Left ventricle myocardium inferior (tissue), 1 donor: Measurements from ENCODE around the gene FRK. TPM values are rescaled to one million over a fixed set of nuclear protein-coding genes. Genes with fewer than 3 reads are reported as not detected.

Experiments
- DNase-seq: peaks from one replicate; pipeline ENCODE4 v3.0.0-alpha.2; 2020
- H3K27ac ChIP-seq: fragments of 200-600 bp; replicated peaks from 2 replicates; pipeline ENCODE4 v1.8.0; 2021
- H3K27me3 ChIP-seq: fragments of 200-600 bp; 2 replicates; pipeline ENCODE4 v1.8.0; 2021; ENCODE audit warnings: low read depth
- H3K36me3 ChIP-seq: fragments of 200-600 bp; 2 replicates; pipeline ENCODE4 v1.8.0; 2021
- H3K4me1 ChIP-seq: fragments of 200-600 bp; 2 replicates; pipeline ENCODE4 v1.8.0; 2021
- H3K4me3 ChIP-seq: fragments of 200-600 bp; 2 replicates; pipeline ENCODE4 v1.8.0; 2021; ENCODE audit warnings: mild to moderate bottlenecking, moderate library complexity
- H3K9me3 ChIP-seq: fragments of 200-600 bp; replicated peaks from 2 replicates; pipeline ENCODE4 v1.8.0; 2021
- CTCF ChIP-seq: fragments of 200-600 bp; IDR thresholded peaks from 2 replicates; pipeline ENCODE4 v1.8.0; 2021; ENCODE audit warnings: antibody characterized with exemption, mild to moderate bottlenecking, borderline replicate concordance
- intact Hi-C: fragments of 100-400 bp; cut with micrococcal nuclease; formaldehyde crosslinking; loops from one replicate; pipeline ENCODE4 v1.11.0; 2022
- total RNA-seq: library from RNA; stranded (reverse); fragmentation: NEBNext Ultra II Directional; extraction: Animal tissue kit (Norgen Biotek cat#: 25700); gene quantifications from one replicate; pipeline ENCODE4 v1.2.1, GENCODE V29; 2021
- donor health status: DM: no; HTN: yes; CAD: no; lungs with severe emphysema.

Gene FRK
- total RNA-seq, 1 donor from 2014 or later: 11.2 TPM

- no peaks in the 10 kb centered on the region for H3K27me3 ChIP-seq
- no peak for TF ChIP-seq CTCF
- no peak overlapping the region for H3K4me3 ChIP-seq
- no peaks in the 10 kb centered on the region for H3K9me3 ChIP-seq
- H3K36me3 ChIP-seq: peaks cover 10% of the 10 kb centered on the region
- H3K4me1 ChIP-seq: no peaks in the 10 kb centered on the region
- DNase-seq: no peak
- intact Hi-C loops: no loop called here
- no peak overlapping the region for H3K27ac ChIP-seq
Observed at GRCh38 chr6:115997990-115998585, 62.6 kb downstream of the FRK start.

GRCh38 chr6:115986026-115986425 is 74.7 kb downstream of the FRK start:
- H3K27ac ChIP-seq: no peak overlapping the region
- H3K36me3 ChIP-seq: no peaks in the 10 kb centered on the region
- peaks cover 7% of the 10 kb centered on the region for H3K9me3 ChIP-seq
- H3K27me3 ChIP-seq: no peaks in the 10 kb centered on the region
- no peak overlapping the region for H3K4me3 ChIP-seq
- intact Hi-C loops: no loop called here
- TF ChIP-seq CTCF: no peak
- DNase-seq: no peak
- H3K4me1 ChIP-seq: no peaks in the 10 kb centered on the region

- Histone ChIP-seq H3K9me3 (no peaks in the 10 kb centered on the region), H3K4me1 (no peaks in the 10 kb centered on the region), H3K27ac (no peak overlapping the region), H3K27me3 (no peaks in the 10 kb centered on the region), H3K4me3 (no peak overlapping the region), H3K36me3 (no peaks in the 10 kb centered on the region)
- intact Hi-C loops: no loop called here
- no peak for DNase-seq
- TF ChIP-seq CTCF: no peak
Observed at GRCh38 chr6:115984809-115985208, 75.9 kb downstream of the FRK start.

- Histone ChIP-seq H3K9me3 (no peaks in the 10 kb centered on the region), H3K27me3 (no peaks in the 10 kb centered on the region), H3K4me1 (no peaks in the 10 kb centered on the region), H3K4me3 (no peak overlapping the region), H3K36me3 (no peaks in the 10 kb centered on the region), H3K27ac (no peak overlapping the region)
- no peak for DNase-seq
- TF ChIP-seq CTCF: no peak
- intact Hi-C loops: no loop called here
Observed at GRCh38 chr6:115983998-115984397, 76.7 kb downstream of the FRK start.

GRCh38 chr6:115982453-115982852 is 78.2 kb downstream of the FRK start:
- DNase-seq: no peak
- intact Hi-C loops: no loop called here
- no peaks in the 10 kb centered on the region for H3K36me3 ChIP-seq

More at GRCh38 chr6:115982453-115982852, 78.2 kb downstream of the FRK start:
- Histone ChIP-seq H3K4me3 (no peak overlapping the region), H3K4me1 (no peaks in the 10 kb centered on the region), H3K27me3 (no peaks in the 10 kb centered on the region), H3K27ac (no peak overlapping the region), H3K9me3 (no peaks in the 10 kb centered on the region)
- no peak for TF ChIP-seq CTCF
